ENCODE results near the gene VDR.

Gene VDR

GRCh38 chr12:47867495-47867941, 37.3 kb downstream of the VDR start:
- peak; percentile 2 to 35 for DNase-seq

- no peak for DNase-seq
Observed at GRCh38 chr12:47864646-47865235, 40.1 kb downstream of the VDR start.

DNA sequence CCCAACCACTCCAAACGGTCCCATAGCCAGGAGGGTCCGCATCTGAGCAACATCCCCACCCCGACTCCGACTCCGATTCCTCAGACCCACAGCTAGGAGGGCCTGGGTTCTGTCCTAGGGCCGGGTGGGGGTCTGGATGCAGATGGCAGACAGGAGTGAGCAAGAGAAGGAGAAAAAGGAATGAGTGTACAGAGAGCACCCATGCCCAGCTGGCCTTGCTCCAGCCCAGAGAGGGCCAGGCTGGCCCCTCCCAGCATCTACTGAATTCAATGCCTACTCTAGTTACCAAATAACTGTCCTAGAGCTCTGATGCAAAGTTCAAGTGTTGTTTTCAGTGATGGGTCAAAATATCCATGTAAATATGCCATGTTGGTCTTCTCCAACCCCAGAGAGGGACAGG, 40.8 kb downstream of the VDR start:
- no peak for DNase-seq

GRCh38 chr12:47863467-47863866, 41.3 kb downstream of the VDR start:
- DNase-seq: no peak

GRCh38 chr12:47862881-47863280, 41.9 kb downstream of the VDR start:
- DNase-seq: no peak

DNA sequence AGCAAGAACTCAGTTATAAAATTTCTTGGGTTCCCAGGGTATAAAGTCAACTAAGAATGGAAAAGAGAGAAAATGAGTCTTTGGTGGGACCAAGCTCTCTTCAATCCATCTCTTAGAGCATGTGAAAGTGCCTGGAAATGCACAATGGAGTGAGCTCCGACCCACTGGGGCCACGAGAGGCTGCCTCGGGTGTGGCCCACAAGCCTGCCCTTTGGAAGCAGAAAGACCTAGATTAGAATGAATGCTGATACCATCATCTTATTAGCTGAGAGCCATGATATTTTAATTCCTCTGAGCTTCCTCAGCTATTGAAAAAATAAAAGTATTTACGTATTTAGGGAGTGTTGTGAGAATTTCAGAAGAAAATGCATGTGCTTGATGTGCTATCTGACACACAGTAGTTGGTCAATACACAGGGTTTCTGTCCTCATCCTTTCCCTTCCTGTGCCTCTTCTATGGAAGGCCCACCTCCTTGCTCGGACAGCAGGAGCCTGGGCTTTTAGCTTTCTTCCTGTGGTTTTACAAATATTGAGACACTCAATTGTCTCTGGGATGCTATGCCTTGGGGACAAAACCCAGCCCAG, 42.5 kb downstream of the VDR start:
- DNase-seq: no peak

DNA sequence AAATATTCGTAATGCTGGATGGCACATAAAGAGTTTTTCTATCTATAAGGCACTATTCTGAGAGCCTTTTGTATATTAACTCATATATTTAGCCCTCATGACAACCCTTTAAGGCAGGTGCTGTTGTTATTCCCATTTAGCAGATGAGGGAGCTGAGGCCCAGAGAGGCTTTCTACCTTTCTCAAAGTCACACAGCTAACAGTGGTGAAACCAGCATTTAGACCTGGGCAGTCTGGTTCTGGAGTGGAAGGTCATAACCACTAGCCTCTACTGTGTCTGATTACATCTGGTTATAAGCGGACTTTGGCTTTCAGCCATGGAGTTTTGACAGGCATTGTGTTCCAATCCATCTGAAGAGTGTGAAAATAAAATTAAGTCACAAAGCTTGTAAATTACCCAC, 43.9 kb downstream of the VDR start:
- DNase-seq: no peak

DNA sequence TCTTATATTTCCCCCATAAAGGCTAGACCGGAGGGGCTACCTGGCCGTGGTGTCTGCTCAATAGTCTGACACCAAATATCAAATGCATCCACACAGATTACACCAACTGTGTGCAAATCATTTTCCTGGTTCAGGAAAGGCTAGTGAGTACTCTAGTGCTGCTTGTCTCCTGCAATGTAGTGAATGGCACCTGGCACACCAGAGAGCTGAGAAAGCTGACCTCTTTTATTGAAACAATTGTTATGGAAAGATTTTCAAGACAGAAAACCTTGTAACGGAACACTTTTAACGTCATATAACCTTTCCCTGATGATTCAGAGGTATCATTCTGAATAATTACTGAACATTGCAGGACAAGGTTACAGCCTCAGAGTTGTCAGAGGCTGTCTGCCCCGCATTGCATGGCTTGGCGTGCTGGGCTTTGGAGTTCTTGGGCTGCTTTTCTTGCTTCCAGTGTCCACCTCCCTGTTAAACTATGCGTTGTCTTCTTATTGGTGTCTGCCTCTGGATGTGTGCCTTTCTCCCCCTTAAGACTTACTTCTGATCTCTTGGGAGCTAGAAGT, 44.4 kb downstream of the VDR start:
- DNase-seq: no peak

DNA sequence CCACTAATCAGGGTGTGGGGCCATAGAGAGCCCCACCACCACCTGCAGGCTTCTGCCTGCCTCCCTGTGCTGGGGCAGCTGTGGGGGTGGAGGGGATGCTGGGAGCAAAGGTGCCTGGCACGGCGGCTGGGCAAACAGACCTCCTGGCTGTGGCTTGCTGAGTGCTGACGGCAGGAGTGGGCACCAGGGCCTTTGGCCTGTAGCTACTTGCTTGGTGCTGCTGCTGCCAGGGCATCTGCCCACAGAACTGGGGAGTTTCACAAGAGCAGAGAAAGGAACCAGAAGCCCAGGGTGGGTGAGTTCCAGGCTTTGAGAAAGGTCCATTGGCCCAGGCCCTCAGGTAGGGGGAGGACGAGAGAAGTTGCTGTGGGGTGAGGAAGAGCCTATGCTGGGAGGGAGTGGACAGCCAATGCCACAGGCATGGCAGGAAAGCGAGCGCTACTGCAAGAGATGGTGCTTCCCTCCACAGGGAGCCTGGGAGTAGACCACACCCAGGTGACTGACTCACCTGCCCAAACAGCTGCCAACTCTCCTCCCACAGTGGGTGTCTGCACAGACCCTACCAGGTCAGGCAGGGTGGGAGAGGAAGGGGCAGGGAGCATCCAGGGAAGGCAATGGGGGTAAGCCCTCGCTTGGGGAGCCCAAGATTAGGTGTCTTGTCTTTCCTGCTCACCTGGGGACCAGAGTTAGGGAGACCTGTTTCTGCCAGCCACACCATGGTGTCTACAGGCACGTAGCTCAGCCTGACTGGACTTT, 46.1 kb downstream of the VDR start:
- DNase-seq: no peak

DNA sequence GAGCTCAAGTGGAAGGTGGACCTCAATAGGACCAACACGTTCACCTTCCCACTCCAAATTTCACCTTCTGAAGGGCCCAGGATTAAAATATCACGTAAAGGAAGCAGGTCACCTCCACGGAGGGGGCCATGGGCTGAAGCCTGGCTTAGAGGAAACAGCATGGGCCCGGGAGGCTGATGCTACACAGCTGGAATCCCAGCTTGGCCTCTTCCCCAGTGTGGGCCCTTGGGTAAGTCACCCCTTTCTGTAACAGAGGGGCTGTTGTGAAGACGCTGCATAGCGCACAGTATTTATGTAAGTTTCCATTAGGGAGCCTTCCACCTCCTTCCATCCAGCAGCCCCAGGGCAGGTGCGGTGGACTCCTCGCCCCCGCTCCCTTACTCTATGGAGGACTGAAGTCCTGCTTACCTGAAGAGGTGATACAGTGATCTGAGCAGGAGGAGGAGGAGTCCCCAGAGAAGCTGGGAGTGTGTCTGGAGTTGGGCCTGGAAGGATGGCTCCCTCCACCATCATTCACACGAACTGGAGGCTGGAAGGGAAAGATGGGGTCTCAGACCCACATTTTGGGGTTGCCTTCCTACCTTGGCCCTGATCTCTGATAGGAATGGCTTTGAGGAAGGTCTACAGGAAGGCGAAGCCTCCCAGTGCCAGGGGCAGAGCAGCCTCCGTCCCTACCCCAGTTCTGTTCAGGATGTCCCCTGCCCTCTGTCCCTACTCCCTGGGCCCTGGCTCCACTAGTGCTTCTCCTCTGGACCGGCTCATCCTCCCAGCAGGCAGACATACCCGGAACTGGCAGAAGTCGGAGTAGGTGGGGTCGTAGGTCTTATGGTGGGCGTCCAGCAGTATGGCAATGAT, 47.8 kb downstream of the VDR start:
- no peak for DNase-seq

- DNase-seq: no peak
Observed at GRCh38 chr12:47856094-47856493, 48.7 kb downstream of the VDR start.

DNA sequence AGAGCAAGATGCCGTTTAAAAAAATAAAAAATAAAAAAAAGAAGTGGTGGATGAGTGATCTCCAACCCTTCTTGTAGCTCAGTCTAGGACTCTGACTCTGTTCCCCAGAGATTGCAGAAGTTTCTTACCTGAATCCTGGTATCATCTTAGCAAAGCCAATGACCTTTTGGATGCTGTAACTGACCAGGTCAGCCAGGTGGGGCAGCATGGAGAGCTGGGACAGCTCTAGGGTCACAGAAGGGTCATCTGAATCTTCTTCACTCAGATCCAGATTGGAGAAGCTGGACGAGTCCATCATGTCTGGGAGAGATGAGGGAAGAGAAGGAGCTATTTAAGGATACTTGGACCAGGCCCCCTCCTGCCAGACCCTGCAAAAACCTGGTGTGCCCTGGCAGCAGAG, 49.3 kb downstream of the VDR start:
- DNase-seq: no peak

DNA sequence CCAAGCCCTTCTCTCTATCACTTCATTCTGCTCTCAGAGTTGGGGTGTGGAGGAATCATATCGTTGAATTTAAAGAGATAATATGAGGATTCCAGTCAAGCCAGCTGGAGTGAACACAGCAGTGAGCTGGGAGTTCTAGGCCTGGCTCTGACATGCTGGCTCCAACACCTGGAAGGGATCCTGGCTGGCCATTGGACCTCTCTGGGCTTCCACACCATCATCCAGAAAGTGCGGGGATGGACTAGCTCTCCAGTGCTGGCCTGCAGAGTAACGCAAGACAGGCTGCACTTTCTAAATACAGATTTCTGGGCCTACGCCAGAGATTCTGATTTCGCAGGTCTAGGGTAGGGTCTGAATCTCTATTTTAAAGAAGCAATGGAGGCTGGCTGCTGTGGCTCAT, 50.3 kb downstream of the VDR start:
- no peak for DNase-seq

DNA sequence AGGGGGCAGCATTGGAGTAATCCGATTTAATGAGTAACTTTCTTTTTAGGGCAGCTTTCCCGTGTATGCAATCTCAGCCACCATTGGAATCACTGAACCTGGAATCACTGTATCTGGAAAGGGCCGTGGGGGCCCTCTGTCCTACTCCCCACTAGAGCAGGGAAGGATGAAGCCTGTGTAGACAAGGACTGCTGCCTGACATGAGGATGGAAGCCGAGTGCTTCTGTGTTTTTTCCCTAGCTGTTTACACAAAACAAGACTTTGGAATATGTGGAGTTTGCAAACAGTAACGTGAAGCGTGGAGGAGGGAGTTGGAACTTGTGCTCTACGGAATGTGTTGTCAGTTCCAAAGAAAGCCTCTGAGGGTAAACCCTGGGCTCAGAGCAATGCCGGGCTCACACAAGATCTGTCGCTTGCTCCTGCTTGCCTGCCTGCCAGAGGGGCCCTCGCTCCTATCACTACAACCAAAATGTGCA, 52.7 kb downstream of the VDR start:
- DNase-seq: no peak

- DNase-seq: no peak
Observed at GRCh38 chr12:47851303-47851952, 53.4 kb downstream of the VDR start.

DNA sequence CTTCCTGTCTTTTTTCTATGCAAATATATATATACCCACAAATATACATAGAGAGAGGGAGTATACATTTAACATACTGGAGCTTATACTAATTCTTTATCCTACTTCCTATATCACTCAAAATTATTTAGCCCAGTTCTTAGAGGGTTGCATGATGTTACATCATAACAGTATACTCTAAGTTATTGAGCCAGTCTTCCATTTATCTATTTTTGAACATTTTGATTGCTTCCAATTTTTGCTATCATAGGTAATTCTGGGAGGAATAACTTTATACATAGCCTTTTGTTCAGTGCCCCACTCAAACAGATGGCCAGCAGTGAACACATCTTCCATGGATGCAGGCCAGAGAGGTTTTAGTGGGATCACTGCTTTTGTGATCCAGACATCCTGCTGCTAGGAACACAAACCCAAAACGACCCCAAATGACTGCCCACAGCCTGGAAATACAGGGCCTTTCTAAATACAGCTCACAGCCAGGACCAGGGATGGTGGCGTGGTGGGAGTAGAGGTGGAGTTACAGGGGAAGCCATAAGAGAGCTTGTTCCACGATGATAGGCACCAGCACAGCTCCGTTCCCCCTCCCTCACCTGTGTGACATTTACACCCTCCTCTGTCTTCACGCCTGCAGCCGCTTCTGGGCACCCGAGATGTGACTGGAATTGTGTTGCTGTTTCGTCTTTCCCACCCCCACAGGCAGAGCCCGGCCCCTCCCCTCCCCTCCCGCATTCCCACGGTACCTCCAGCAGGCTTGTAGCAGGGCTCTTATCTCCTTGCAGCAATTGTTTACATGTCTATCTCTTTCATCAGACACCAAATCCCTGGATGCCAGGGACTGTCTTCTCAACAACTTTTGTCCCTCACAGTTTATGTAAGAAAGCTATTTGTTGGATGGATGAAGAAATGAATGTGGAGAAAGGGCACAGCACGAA, 54.4 kb downstream of the VDR start:
- no peak for DNase-seq

DNA sequence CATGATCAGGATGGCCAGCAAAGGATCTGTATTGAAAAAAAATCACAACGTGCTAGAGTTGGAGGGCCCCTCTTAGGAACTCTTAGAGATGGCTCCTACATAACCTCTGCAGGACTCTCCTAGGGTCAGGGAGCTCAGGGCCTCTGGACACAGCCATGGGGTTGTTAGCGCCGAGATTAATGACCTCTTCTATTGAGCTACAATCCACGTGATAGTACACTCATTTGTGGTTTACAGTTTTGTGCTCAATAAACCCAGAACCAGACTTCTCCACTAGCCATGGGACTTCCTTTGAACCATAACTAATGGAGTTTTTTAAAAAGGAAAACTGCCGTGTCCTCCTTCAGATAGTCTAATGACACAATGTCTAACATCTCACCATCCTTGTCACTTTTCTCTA, 55.5 kb downstream of the VDR start:
- DNase-seq: no peak

- no peak for DNase-seq
Observed at GRCh38 chr12:47848853-47849252, 55.9 kb downstream of the VDR start.

DNA sequence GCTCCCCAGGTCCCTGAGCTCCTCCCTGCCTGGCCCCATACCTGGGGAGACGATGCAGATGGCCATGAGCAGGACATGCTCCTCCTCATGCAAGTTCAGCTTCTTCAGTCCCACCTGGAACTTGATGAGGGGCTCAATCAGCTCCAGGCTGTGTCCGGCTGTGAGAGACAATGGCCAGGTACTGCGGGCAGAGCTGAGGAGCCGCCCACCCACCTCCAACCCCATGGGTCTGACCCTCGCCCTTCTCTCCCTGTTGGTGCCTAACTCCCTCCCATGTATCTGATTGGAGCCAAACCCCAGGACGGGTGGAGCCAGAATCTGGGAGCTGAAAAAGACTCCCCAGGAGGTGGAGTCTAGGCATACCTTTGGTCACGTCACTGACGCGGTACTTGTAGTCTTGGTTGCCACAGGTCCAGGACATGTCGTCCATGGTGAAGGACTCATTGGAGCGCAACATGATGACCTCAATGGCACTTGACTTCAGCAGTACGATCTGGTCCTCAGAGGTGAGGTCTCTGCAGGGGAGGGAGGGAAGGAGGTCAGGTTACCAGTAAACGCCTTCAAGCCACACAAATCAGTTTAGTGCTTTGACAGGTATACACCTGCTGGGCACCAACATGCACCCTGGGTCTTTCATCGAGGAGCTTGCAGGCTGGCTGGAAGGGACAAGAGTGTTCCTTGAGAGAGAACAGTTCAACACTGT, 58.3 kb downstream of the VDR start:
- DNase-seq: no peak

GRCh38 chr12:47845081-47845480, 59.7 kb downstream of the VDR start:
- DNase-seq: no peak

All from Kasumi-1 (cell line).